ENCODE results near the gene IQGAP2.

- TF ChIP-seq CTCF (IDR thresholded peaks at IDR 0.05) (no peak), POLR2A (IDR thresholded peaks at IDR 0.05) (no peak)
Observed at GRCh38 chr5:76625087-76625815, 222.2 kb downstream of the IQGAP2 start.
